Measurements from ENCODE around the gene CHCHD10.
A peak's percentile ranks its signal among the peaks of the same experiment; 100 is the strongest.

CHCHD10 gene

GRCh38 chr22:23774114-23774921, 6.5 kb upstream of the CHCHD10 start:
- FAIRE-seq (no peak), DNase-seq (ENCODE audit: extremely low spot score, insufficient read length, low read depth) (no peak)

GRCh38 chr22:23773483-23774113, 5.8 kb upstream of the CHCHD10 start:
- DNase-seq (ENCODE audit: extremely low spot score, insufficient read length, low read depth) (no peak), FAIRE-seq (no peak)

DNA sequence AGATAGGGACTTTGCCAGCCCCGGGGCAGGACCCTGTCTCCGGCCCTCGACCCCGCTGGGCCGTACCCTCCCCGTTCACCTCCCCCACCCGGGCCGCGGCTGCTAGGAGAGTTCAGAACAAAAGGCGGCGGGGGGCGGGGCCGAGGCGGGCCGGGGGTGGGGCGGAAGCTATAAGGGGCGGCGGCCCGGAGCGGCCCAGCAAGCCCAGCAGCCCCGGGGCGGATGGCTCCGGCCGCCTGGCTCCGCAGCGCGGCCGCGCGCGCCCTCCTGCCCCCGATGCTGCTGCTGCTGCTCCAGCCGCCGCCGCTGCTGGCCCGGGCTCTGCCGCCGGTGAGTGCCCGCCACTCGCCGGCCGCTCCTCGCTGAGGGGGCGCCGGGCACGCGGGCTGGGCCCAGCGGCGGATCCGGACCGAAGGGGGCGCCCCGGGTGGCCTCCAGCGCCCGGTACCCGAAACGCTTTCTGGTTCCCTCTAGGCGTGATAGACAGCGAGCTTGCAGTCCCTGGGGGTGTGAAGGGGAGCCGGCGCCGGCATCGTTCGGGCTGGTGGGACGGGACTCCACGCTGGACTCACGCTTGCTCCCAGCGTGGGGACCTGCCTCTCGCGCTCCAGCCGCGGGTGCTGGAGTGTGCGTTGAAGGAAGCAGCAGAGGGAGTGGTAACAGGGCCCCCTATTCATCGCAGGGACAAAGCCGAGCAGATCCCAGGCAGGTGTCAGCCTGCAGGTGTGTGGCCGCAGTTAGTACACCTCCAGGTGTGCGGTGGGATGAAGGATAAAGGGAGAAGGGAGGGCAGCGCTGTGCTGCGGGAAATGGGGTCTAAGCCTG, 5.1 kb upstream of the CHCHD10 start, which contains the start of gene MMP11:
MMP11 (plus strand) TSS at position 201 of the 825 bp plus-strand sequence; CDS start at position 223, 22 bp downstream.
- DNase-seq (ENCODE audit: extremely low spot score, insufficient read length, low read depth) (no peak), FAIRE-seq (no peak)

- DNase-seq (ENCODE audit: extremely low spot score, insufficient read length, low read depth) (no peak), FAIRE-seq (no peak)
Observed at GRCh38 chr22:23772315-23772648, 4.5 kb upstream of the CHCHD10 start.

DNA sequence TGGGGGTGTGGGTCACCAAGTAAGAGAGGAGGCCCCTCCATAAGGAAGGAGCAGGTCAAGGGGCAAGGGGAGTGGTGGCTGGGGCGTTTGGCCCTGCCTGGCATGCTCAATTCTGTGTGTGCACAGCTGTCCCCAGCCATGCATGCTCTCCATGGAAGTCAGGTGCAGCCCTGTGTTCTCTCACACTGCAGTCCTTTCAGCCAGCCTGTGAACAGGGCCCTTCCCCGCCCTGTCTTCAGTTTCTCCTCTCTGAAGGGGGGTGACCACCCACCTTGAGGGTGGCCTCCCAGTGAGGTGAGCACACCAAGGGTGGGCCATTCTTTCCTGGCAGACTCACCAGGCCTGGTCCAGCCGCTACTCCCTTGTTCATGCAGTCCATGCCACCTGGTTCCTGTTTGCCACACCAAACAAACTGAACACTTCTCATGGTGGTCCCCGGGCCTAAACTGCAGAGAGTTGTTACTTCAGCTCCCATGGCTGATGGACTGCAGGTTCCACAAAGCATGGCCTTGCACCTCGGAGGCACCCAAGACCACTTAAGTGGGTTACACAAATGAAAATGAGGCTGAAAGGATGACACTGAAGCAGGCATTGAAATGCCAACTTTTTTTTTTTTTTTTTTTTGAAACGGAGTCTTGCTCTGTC, 1.7 kb upstream of the CHCHD10 start:
- DNase-seq (ENCODE audit: extremely low spot score, insufficient read length, low read depth) (no peak), FAIRE-seq (no peak)

DNA sequence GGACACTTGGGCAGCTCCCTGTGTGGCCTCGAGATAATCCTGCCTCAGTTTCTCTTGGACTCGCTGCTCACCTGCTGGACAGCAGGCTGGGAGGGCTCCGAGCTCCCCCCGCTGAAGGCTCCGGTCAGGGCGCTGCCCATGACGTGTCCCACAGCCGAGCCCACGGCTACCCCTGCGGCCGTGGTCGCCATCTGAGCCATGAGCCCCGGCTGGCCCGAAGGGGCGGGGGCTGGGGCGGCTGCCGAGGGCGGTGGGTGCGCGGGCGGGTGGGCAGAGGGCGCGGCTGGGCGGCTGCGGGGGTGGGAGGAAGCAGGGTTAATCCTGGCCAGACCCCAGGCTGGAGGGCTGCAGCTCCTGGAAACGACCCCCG, 484 bp downstream of the CHCHD10 start:
- DNase-seq (ENCODE audit: extremely low spot score, insufficient read length, low read depth) (no peak), FAIRE-seq (no peak)

DNA sequence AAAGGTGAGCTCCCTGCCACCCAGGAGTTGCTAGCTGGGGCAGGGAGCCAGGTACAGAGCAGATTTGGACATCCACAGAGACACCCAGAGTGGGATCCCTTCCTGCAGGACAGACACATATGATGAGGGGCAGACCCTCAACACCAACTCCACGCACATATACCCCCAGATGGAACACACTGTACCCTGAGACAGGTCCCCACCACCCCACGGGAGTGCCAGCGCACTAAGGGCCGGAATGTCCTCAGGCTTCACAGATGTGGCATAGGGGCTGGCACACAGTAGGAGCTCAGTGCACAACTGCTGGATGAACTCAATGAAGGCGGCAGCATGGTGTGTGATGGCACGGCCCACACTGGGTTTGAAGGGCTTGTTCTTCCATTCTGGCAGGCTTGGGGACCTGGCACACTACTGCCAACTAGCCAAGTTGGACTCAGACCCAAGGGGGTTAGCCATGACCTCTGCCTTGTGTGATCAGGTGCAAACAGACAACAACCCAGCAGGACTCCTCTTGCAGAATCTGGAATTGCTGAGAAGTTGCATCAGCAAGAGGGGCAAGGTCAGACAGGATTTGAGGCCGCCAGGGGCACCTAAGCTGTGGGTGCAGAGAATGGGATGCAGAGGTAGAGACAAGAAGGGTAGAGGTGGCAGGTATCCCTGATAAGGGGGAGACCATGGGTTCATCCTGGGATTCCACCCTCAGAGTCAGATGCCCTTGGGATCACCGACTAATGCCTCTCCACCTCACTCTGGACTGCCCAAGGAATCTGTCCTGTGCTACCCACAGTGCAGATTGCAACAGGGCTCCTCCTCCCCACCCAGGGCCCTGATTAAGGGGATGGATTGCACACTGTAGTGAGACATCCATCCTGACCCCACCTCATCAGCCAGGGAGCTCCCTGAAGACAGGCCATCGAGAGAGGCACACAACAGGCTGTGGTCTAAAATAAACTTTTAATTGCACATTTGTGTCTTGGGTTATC, 2.6 kb downstream of the CHCHD10 start:
- DNase-seq (ENCODE audit: extremely low spot score, insufficient read length, low read depth): no peak
- FAIRE-seq: no peak

GRCh38 chr22:23763954-23764353, 3.8 kb downstream of the CHCHD10 start:
- FAIRE-seq: no peak

GRCh38 chr22:23763579-23763945, 4.2 kb downstream of the CHCHD10 start:
- FAIRE-seq (no peak), DNase-seq (ENCODE audit: extremely low spot score, insufficient read length, low read depth) (no peak)

More at GRCh38 chr22:23763954-23764353, 3.8 kb downstream of the CHCHD10 start:
- DNase-seq (ENCODE audit: extremely low spot score, insufficient read length, low read depth): no peak

DNA sequence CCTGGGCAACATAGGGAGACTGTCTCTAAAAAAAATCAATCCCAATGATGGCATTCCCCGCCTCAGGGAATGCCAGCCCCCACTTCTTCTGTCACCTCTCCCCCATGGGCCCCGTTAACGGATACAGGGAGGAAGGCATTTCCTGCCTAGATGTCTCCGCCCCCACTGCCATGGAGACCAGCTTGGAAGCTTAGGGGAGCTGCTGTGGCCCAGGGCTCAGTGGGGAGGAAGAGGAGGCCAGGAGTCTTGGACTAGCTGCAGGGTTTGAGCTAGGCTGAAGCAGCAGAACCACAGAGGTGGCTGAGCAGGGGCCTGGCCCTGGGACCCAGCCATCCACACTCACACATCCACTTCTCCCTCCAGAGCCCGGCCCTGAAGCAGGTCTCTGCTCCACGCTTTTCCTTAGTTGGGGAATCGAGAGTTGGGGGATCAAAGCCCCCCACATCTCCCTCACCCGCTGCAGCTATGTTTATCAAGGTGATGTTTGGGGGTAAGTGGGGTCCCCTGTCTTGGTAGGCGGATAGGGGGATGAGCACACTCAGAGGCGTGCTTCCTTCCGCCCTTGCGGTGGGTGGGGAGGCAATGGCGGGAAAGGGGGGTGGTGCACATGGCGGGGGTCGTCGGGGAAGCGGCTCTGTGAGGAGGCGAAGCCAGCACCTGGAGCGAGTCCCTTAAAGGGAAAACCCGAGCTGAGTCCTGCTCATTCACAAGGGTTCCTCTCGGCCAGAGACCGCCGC, 4.8 kb downstream of the CHCHD10 start, which contains the start of gene C22orf15:
C22orf15 (plus strand) TSS at position 149 of the 737 bp plus-strand sequence; CDS start at position 466, 317 bp downstream.
- DNase-seq (ENCODE audit: extremely low spot score, insufficient read length, low read depth) (no peak), FAIRE-seq (no peak)

- no peak for DNase-seq (ENCODE audit: extremely low spot score, insufficient read length, low read depth)
- FAIRE-seq: no peak
Observed at GRCh38 chr22:23760056-23760455, 7.7 kb downstream of the CHCHD10 start.

- DNase-seq (ENCODE audit: extremely low spot score, insufficient read length, low read depth): no peak
- no peak for FAIRE-seq
Observed at GRCh38 chr22:23759566-23759965, 8.2 kb downstream of the CHCHD10 start.

GRCh38 chr22:23756891-23757290, 10.9 kb downstream of the CHCHD10 start:
- DNase-seq (ENCODE audit: extremely low spot score, insufficient read length, low read depth) (no peak), FAIRE-seq (no peak)

DNA sequence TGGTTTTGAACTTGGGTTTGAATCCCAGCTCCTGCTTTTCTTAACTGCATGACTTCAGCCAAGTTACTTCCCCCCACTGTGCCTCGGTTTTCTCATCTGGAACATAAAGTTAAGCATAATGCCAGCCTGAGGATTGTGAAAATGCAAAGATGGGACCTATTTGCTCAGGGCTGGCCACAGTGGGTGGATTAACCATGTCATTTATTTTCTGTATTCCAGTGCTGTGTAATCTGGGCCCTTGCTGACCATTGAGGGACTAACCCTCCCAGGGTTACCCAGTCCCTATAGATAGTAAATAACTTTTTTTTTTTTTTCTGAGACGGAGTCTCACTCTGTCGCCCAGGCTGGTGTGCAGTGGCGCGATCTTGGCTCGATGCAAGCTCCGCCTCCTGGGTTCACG, 12.1 kb downstream of the CHCHD10 start:
- FAIRE-seq: no peak
- DNase-seq (ENCODE audit: extremely low spot score, insufficient read length, low read depth): no peak

GRCh38 chr22:23754980-23755636, 12.7 kb downstream of the CHCHD10 start:
- FAIRE-seq (no peak), DNase-seq (ENCODE audit: extremely low spot score, insufficient read length, low read depth) (no peak)

GRCh38 chr22:23754220-23754919, 13.4 kb downstream of the CHCHD10 start, which contains the start of gene VPREB3:
VPREB3 (minus strand) TSS chr22:23754425; CDS start chr22:23754363, 62 bp downstream.
- FAIRE-seq: peak; percentile 29

GRCh38 chr22:23753385-23753784, 14.4 kb downstream of the CHCHD10 start:
- DNase-seq (ENCODE audit: extremely low spot score, insufficient read length, low read depth) (no peak), FAIRE-seq (no peak)

More at GRCh38 chr22:23754220-23754919, 13.4 kb downstream of the CHCHD10 start, which contains the start of gene VPREB3:
- no peak for DNase-seq (ENCODE audit: extremely low spot score, insufficient read length, low read depth)
